Daoy (cell line): ENCODE results near the gene PRPSAP2. TPM values are rescaled to one million over a fixed set of nuclear protein-coding genes. Genes with fewer than 3 reads are reported as not detected.
"Not testable (repeated sequence)": the region's sequence is repeated elsewhere in the genome, so short reads cannot be mapped to it uniquely, and the experiment has no call there.

ENCODE experiments used
- DNase-seq: peaks from one replicate; pipeline ENCODE4 v3.0.0-alpha.2; 2015; ENCODE audit warnings: low read depth
- total RNA-seq: library from RNA; depleted of rRNA; stranded (reverse); fragments of >200 nt; shearing (Covaris generic); gene quantifications from 2 replicates; pipeline ENCODE4 v1.2.3, GENCODE V29; 2014

The PRPSAP2 gene
- total RNA-seq, 1 experiment from 2014 or later = 63.8 TPM

DNA sequence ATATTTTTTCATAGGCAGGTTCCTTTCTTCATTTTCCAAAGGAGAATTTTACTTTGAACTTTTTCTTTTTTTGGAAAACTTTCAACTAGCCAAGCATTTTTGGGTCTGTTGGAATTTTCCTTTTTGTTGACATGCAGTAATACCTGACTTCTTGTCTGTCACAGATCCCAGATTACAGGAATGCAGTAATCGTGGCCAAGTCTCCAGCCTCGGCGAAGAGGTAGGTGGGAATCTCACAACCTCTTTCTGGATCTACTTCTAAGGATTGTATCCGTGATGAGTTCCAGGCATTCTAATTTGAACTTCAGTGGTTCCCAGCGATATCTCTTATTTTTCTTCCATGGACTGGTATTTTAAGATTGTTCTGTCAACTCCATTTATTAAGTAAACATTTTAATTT is 31.7 kb downstream of the PRPSAP2 start:
- DNase-seq = no peak

DNA sequence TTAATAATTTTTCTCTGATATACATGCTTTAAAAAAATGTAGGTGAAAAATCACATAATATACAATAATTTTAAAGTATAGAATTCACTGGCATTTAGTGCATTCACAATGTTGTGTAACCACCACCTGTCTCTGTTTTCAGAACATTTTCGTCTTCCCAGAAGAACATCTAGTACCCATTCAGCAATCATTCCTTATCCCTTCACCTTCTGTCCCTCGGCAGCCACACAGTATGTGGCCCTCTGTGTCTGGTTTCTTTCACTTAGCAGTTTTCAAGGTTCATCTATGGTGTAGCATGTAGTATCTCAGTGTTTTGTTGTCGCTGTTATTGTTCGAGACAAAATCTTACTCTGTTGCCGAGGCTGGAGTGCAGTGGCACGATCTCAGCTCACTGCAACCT is 33.6 kb downstream of the PRPSAP2 start:
- DNase-seq = no peak

DNA sequence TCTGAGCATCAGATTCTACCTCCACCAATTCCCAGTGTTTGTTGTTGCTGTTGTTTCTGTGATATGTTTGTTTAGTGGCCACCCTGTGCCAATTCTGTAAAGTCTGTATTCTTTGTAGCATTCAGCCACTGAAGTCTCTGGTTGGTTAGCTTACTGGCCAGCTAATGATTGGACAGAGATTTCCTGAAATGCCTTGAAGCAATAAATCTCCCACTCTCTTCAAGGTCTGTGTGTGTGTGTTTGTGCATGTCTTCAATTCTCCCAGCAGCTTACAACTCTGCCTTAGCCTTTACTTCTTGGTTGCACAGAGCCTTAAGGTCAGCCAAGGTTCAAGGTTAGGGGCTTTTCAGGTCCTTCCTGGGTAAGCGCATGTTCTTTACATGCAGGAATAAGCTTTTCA is 38.2 kb downstream of the PRPSAP2 start:
- no peak for DNase-seq

DNA sequence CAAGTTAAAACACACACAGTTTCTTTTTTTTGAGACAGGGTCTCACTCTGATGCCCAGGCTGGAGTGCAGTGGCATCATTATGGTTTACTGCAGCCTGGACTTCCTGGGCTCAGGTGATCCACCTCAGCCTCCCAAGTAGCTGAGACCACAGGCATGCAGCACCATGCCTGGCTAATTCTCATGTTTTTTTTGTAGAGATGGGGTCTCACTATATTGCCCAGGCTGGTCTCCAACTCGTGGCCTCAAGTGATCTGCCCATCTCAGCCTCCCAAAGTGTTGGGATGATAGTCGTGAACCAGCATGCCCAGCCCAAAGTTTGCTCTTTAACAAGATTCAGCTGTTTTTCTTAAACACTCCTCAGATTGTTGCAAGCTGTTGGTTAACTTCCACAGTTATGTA is 39.0 kb downstream of the PRPSAP2 start:
- no peak for DNase-seq

DNA sequence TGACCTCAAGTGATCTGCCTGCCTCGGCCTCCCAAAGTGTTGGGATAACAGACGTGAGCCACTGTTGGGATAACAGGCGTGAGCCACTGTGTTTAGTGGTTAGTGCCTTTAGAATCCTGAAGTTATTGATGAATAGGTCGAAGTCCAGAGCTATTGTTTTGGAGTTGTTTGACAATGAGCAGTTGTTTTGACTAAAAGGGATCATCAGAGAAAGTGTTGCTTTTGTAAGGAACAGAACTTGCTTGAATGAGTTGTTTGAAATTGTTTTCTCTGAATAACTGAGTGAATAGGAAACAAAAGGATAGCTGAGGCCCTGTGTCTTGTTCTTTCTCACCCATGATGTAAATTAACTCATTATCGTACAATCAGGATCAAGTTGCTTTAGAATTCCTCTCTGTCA is 46.6 kb downstream of the PRPSAP2 start:
- no peak for DNase-seq

DNA sequence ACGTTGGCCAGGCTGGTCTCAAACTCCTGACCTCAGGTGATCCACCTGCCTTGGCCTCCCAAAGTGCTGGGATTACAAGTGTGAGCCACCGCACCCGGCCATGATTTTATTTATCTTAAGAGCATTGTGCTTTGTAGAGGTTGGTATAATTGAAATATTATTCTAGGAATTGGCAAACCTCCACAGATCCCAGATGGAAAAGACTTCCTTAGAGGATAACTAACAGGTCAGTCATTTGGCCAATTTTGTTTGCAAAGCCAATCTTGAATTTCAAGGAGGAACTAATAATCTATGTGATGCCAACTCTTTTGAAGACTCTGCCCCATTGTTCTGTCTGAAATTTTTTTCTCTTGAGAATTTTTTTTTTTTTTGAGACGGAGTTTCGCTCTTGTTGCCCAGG is 47.3 kb downstream of the PRPSAP2 start:
- no peak for DNase-seq

DNA sequence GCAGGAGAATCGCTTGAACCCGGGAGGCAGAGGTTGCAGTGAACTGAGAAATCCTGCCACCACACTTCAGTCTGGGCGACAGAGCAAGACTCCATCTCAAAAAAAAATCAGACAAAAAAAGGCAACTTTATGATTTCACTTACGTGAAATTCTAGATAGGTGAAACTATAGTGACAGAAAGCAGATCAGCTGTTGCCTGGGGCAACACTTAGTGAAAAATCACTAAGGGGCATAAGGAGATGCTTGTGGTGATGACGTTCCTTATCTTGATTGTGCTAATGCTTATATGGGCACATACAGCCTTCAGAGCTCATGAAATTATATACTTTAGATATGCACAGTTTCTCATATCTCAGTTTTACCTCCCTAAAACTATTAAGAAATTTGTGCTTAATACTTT is 52.4 kb downstream of the PRPSAP2 start:
- DNase-seq = no peak

DNA sequence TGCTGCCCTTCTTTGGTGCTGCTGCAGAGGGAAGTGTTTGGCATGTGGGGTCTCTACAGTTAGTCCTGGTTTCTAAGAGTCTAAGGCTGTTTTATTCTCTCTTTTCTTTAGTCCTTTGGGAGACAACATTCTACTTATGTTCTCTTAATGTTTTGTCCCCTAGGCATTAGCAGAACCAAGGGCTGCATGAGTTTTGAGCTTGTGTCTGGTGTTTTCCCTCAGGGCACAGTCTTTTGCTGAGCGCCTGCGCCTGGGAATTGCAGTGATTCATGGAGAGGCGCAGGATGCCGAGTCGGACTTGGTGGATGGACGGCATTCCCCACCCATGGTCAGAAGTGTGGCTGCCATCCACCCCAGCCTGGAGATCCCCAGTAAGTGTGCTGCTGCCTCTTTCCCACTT is 53.0 kb downstream of the PRPSAP2 start:
- DNase-seq = no peak

DNA sequence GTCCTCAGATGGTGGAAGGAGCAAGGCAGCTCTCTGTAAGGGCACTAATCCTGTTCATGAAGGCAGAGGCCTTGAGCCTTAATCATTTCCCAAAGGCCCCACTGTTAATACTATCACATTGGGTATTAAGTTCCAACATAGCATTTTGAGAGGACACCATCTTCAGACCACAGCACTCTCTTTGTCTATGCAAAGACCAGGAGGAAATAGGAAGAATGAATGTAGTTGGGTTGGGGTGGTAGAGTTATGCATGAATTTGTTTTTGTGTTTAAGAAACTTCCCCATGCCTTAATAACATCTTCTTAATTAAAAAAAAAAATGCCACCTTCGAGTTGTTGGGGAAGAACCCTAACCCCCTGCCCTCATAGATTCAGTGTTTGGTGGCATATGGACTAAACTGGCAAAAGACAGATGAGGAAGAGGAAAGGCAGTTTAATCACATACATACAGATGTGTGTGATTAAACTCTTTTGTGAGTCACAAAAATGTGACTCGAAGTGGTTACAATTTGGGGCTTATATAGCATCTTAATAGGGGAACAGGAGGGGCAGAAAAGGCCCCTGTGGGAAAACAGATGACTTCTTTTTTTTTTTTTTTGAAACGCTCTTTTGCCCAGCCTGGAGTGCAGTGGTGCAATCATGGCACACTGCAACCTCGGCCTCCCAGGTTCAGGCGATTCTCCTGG is 59.0 kb downstream of the PRPSAP2 start:
- no peak for DNase-seq

DNA sequence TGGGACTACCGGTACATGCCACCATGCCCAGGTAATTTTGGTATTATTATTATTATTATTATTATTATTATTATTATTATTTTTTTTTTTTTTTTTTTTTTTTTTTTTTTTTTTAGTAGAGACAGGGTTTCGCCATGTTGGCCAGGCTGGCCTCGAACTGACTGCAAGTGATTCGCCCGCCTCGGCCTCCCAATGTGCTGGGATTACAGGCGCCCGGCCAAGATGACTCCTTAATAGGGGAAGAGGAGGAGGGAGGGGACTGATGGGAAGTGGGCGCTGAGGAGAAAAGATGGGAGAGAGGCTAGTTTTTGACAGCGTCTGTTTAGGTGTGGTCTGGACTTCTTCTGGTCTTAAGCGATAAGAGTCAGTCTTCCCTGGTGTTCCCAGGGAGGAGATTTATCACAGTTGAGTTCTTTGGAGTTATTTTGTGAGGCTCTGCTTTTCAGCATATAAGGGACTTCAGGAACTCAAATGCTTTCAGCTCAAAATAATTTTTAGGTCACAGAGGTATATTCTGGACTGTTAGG is 59.6 kb downstream of the PRPSAP2 start:
- no peak for DNase-seq

DNA sequence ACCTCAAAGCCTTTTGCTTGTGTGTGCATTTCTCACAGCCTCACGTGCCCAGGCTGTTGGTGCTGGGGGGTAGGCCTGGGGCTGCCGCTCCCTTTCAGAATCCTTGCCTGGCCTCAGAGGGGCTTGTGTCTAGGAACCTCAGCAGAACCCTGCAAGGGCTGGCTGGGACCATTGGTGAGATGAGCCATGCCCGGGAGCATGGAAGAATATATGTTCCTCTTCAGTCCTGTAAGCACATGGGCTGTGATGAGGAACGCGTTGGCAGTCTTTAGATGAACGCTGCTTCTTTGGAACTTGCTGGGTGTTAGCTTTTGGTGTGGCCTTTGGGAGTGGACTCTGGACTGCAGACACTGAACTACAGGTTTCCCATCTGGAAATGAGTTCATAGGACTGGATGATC is 62.0 kb downstream of the PRPSAP2 start:
- no peak for DNase-seq

DNA sequence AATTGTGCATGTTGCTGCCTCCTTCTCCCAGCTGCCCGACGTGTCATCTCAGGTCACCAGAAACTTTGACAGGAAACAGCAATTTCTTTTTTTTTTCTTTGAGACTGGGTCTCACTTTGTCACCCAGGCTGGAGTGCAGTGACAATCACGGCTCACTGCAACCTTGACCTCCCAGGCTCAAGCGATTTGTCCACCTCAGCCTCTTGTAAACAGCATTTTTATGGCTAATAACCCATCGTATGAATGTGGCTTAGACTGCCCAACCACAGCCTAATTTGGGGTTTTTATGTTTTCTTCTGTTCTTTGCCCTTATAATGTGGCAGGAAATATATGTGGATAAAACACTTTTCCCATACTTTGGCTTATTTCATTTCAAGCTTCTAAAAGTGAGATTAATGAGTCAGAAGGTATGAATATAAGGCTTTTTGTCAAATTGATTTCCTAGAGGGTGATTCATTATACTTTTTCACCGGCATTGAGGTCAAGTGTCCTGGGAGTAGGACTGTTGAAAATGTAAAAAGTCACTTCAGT is 63.0 kb downstream of the PRPSAP2 start:
- DNase-seq = peak; percentile 8

DNA sequence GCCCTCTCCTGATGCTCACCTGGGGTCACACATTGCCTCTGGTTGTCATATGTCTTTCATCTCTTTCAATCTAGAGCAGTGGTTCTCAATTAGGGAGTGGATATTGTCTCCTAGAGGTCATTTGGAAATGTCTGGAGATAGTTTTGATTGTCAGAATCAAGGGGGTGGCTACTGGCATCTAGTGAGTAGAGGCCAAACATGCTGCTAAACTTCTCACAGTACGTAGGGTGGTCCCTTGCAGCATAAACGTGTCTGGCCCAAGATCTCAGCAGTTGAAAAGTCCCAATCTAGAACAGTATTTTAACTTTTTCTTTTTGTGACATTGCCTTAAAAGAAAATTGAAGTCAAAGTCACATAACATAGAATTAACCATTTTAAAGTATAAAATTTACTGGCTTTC is 63.6 kb downstream of the PRPSAP2 start:
- no peak for DNase-seq

DNA sequence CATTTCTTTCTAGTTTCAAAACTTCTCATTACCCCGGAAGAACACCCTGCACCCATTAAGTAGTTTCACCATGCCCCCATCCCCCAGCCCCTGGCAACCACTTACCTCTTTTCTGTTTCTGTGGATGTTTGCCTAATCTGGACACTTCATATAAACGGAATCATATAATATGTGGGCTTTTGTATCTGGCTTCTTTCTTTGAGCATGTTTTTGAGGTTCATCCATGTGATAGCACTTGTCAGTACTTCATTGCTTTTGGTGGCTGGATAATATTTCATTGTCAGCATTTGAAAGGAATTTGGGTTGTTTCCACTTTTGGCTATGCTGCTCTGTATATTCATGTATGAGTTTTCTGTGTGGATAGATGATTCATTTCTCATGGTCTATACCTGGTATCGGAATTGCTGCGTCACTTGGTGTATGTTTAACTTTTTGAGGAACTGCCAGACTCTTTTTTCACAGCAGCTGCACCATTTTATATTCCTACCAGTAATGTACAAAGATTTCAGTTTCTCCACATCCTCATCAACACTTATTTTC is 64.1 kb downstream of the PRPSAP2 start:
- DNase-seq = peak; percentile 44

DNA sequence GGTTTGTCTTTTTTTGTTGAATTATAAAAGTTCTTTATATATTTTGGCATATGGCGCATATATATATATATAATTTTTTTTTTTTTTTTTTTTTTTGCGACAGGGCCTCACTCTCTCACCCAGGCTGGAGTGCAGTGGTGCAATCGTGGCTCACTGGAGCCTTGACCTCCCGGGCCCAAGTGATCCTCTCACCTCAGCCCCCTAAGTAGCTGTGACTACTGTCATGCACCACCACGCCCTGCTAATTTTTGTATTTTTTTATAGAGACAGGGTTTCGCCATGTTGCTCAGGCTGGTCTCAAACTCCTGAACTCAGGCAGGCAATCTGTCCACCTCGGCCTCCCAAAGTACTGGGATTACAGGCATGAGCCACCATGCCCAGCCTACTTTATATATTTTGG is 64.7 kb downstream of the PRPSAP2 start:
- DNase-seq = not testable (repeated sequence)

DNA sequence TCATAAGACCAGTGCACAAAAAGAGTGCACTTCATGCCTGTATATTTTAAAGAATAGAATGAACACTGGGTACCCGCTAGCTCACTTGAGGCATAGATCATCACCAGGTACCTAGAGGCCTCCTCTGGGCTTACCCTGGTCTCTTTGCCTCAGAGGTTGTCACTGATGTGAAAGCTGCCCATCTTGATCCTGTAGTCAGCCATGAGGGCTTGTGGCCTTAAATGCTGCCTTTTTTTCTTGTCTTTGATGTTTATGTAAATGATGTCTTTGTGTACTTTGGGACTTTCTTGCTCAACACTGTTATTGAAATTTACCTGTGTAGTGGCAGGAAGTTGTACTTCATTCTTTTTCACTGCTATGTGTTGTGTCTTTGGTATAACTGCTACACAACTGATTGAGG is 67.3 kb downstream of the PRPSAP2 start:
- no peak for DNase-seq

DNA sequence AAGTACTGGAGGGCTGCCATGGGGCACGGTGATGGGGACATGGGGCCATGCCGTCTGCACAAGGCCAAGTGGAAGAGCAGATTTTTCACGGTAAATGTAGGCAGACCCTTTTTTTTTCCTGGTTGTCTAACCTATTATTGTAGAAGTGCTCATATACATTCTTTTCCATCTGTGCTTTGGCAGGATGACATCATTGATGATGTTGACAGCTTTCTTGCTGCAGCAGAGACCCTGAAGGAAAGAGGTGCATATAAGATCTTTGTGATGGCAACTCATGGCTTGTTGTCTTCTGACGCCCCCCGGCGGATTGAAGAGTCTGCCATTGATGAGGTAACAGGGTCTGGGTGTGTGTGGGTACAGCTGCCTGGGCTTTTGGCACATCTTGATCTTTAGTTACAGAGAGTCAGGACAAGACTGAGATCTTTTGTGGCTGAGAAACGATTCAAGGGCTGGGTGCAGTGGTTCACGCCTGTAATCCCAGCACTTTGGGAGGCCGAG is 70.7 kb downstream of the PRPSAP2 start:
- no peak for DNase-seq

DNA sequence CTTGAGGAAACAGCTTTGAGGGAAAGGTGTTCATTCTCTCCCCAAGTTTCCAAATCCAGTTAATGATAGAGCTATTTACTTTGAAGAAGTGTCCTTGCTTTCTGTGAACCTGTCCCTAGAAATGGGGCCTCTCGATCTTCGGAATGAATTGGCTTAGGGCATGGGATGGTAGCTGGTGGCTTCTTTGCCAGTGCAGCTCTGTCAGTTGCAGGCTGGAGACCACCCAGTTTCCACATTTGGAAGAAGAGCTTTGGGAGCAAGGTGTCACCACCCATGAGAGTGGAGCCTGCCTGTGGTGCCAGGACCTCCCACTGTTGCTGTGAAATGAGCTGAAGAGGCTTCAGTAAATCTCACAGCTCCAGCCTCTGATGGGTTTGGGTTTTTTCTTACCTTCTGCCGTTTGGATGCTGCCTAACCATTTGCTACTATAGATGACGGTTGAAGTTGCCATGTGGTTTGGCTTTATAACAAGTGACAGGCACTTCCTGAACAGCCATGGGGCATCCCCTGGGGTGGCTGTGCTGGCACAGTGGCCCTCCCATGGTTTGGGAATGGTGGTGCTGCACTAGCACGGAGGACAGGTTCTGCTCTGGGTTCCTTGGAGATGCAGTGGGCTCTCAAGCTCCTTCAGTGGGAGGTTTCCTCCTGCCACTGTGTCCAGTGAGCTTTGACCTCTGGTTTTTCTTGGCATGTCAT is 74.6 kb downstream of the PRPSAP2 start:
- no peak for DNase-seq

DNA sequence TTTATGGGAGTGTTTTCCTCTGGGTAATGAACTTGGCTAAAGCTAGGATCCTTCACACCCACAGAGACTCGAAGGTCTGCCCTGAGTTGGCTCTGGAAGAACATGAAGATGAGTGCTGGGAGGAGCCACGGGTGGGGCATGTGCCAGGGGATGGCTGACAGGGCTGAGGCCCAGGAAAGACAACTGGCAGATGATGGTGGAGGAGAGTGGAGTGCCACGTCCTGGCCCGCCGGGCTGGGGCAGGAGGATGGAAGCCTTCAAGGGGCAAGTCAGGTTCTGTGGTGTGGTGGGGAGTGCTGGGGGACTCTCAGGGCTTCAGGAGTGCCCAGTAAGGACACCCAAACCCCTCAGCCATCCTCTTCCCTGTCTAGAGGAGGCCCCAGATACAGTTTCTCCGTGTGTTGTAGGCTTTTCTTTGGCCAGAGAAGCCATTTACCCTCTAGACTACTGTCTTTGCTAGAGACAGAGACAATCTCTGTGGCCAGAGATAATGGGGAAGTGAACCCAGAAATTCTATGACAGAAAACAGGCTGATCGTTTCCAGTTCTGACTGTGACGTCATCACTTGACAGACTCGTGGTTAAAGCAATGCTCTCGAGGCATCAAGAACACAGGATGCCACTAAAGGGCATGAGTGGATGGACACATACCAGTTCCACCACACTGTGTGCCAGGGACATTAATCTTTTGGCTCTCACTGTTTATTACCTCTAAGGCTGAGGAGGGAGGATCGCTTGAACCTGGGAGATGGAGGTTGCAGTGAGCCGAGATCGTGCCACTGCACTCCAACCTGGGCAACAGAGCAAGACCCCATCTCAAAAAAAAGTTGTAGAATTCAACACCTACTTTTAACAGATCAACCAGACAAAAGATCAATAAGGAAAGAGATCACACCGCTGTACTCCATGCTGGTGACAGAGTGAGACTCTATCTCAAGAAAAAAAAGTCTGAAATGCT is 75.4 kb downstream of the PRPSAP2 start:
- no peak for DNase-seq

DNA sequence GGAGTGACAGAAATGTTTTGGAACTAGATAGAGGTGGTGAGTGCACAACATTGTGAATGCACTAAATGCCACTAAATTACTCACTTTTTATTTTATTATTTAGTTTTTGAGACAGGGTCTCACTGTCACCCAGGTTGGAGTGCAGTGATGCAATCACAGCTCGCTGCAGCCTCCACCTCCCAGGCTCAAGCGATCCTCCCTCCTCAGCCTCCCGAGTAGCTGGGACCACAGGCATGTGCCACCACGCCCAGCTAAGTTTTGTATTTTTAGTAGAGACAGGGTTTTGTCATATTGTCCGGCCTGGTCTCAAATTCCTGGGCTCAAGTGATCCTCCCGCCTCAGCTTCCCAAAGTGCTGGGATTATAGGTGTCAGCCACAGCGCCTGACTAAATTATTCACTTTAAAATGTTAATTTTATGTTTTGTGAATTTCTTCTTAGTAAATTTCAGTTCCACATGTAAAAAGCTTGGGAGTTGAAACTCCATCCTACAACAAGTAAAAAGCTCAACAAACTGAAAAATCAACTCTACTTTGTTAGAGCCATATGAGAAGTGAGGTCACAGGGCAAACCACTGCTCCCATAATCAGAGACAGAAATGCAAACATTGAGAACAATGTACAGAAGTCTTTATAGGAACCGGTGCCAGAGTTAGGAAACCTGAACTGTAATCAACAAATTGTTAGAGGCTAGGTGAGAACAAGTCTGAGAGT is 80.2 kb downstream of the PRPSAP2 start:
- DNase-seq = no peak

DNA sequence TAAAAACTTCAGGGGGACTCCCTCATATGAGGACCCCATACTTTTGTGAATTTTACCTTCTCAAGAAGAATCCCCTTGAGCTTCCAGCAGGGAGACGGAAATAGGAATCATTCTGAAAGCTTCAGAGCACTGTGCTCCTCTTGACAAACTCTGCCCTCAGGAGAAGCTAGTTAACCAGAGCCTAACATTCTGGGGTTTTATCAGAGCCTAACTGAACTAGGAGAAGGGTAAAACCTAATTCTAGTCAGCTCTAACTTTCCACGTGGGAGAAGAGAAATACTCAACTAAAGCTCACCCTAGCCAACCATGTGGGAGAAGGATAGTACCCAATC is 80.7 kb downstream of the PRPSAP2 start:
- DNase-seq = no peak
